ENCODE data around the gene AP1B1. TPM values are rescaled to one million over a fixed set of nuclear protein-coding genes. Genes with fewer than 3 reads are reported as not detected.
A peak's percentile ranks its signal among the peaks of the same experiment; 100 is the strongest.

AP1B1 gene
- 42.0 and 45.4 TPM in 2 replicates for total RNA-seq
- long read RNA-seq, partial matches to known transcripts = 3 of 4 reads
- long read RNA-seq, other reads (novel, unspliced or antisense) = 1 of 4 reads

DNA sequence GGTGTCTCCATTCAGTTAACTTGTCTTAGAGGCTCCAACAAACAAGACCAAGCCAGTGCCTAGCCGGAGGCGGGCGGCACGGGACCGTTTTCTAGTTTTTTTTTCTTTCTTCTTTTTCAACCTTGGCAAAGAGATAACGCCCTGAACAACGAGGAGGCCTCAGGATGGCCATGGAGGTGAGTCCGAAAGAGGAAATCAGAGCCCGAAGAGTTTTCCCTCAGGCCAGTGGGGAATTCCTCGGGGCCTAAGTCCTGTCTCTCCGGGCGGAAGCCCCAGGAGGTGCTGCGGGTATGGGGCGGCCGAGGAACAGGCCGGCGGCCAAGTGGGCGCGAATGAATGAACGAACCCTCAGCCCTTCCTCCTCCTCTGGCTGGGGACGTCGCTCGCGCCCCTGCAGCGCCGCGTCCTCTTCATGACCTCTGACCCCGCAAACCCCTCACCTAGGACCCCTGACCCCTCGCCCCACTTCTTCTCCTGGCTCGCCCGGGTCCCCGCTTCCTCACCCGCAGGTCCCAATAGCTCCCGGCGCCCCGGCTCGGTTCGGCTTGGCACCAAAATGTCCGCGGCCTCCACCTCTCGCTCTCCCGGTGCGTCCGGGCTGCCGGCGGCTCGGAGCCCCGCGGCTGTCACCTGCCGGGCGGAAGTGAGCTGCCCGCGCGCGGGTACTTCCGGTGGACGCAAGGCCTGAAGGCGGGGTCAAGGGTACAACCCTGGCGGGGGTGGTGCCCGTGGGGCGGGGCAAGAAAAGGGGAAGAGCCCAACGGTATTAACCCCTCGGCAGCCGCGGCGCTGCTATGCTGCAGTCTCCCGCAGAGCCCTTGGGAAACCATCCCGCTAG is at the start of gene AP1B1:
TSS of gene AP1B1 (minus strand) at position 650 of the 838 bp plus-strand sequence. CDS start 21,327 bp downstream, outside the sequence.
- Mint-ChIP-seq H3K27me3 (ENCODE audit: unreplicated experiment) (no peaks in the 10 kb centered on the region), H3K27ac (ENCODE audit: unreplicated experiment) (peak within 1 kb of the TSS; percentile 69), H3K4me1 (ENCODE audit: unreplicated experiment) (peaks cover 22% of the 10 kb centered on the region), H3K36me3 (ENCODE audit: unreplicated experiment) (no peaks in the 10 kb centered on the region), H3K4me3 (ENCODE audit: unreplicated experiment) (peak within 1 kb of the TSS; percentile 86), H3K9me3 (ENCODE audit: unreplicated experiment) (no peaks in the 10 kb centered on the region)
- peak; percentile 94 for DNase-seq (ENCODE audit: extremely low spot score, unreplicated experiment)
- TF ChIP-seq CTCF (IDR thresholded peaks at IDR 0.05) = no peak

- TF ChIP-seq CTCF (IDR thresholded peaks at IDR 0.05) = no peak
- DNase-seq (ENCODE audit: extremely low spot score, unreplicated experiment) = no peak
- peaks cover 67% of the 10 kb centered on the region for H3K27me3 Mint-ChIP-seq (ENCODE audit: unreplicated experiment)
- no peak overlapping the region for H3K4me3 Mint-ChIP-seq (ENCODE audit: unreplicated experiment)
- H3K36me3 Mint-ChIP-seq (ENCODE audit: unreplicated experiment) = no peaks in the 10 kb centered on the region
- peaks cover 7% of the 10 kb centered on the region for H3K4me1 Mint-ChIP-seq (ENCODE audit: unreplicated experiment)
- H3K9me3 Mint-ChIP-seq (ENCODE audit: unreplicated experiment) = no peaks in the 10 kb centered on the region
- H3K27ac Mint-ChIP-seq (ENCODE audit: unreplicated experiment) = no peak overlapping the region
Measured at GRCh38 chr22:29435236-29436136, 47.1 kb upstream of the AP1B1 start.

DNA sequence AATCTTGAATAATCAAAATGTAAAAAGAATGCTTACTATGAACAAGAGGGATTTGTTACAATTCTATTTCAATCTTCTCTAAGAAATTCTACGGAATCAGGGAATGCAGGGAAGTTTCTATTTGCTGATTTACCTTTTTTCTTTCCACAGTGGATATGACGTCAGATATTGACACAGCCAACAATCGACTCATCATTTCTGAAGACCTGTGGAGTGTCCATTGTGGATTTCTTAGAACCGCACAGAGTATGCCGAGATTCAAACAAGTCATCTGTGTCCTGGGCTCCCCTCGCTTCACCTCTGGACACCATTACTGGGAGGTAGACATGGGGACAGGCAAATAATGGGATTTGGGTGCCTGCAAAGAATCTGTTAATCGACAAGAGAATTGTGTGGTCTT is 45.9 kb upstream of the AP1B1 start:
- Mint-ChIP-seq H3K9me3 (ENCODE audit: unreplicated experiment) (no peaks in the 10 kb centered on the region), H3K36me3 (ENCODE audit: unreplicated experiment) (no peaks in the 10 kb centered on the region), H3K4me3 (ENCODE audit: unreplicated experiment) (no peak overlapping the region), H3K27me3 (ENCODE audit: unreplicated experiment) (peaks cover 73% of the 10 kb centered on the region), H3K4me1 (ENCODE audit: unreplicated experiment) (peaks cover 7% of the 10 kb centered on the region), H3K27ac (ENCODE audit: unreplicated experiment) (no peak overlapping the region)
- TF ChIP-seq CTCF (IDR thresholded peaks at IDR 0.05) = no peak
- DNase-seq (ENCODE audit: extremely low spot score, unreplicated experiment) = no peak

DNA sequence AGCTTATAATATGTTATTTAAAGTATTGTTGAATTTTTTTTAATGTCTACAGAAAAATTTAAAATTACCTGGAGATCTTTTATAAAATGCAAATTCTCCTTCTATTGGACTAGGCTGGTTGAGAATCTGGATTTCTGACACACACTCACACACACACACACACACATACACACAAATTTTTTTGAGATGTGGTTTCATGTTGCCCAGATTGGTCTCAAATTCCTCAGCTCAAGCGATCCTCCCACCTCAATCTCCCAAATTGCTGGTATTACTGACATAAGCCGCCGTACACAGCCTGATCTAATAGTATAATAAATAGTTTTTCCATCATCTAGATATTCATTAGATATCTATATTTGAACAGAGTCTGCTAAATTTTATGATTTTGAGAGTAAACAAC is 45.5 kb upstream of the AP1B1 start:
- H3K9me3 Mint-ChIP-seq (ENCODE audit: unreplicated experiment) = no peaks in the 10 kb centered on the region
- H3K4me3 Mint-ChIP-seq (ENCODE audit: unreplicated experiment) = no peak overlapping the region
- no peak for DNase-seq (ENCODE audit: extremely low spot score, unreplicated experiment)
- peaks cover 77% of the 10 kb centered on the region for H3K27me3 Mint-ChIP-seq (ENCODE audit: unreplicated experiment)
- no peaks in the 10 kb centered on the region for H3K36me3 Mint-ChIP-seq (ENCODE audit: unreplicated experiment)
- H3K4me1 Mint-ChIP-seq (ENCODE audit: unreplicated experiment) = peaks cover 7% of the 10 kb centered on the region
- no peak for TF ChIP-seq CTCF (IDR thresholded peaks at IDR 0.05)
- H3K27ac Mint-ChIP-seq (ENCODE audit: unreplicated experiment) = no peak overlapping the region
